Stomach (tissue), 9 donors: ENCODE measurements around the gene GSTA4. TPM values are rescaled to one million over a fixed set of nuclear protein-coding genes. Genes with fewer than 3 reads are reported as not detected.

Source experiments
- DNase-seq, 2 donors: peaks; one replicate each; pipeline versions ENCODE4 v3.0.0 to v3.0.0-alpha.2; 2013 to 2019
- H3K27ac ChIP-seq, 5 donors: fragments of 200-600 bp in 4 of 5; sonication (generic) in 4 of 5; one replicate each; pipeline ENCODE4 v1.5.1; 2013 to 2019; ENCODE audit warnings: mild to moderate bottlenecking in 1 of 5, moderate library complexity in 1 of 5
- H3K27me3 ChIP-seq, 3 donors: fragments of 200-600 bp; sonication (generic); one replicate each; pipeline ENCODE4 v1.5.1; 2017 to 2019; ENCODE audit warnings: mixed run types in 1 of 3
- H3K36me3 ChIP-seq, 4 donors: fragments of 200-600 bp; sonication (generic); 1 replicate in 3 of 4; 2 replicates in 1 of 4; pipeline ENCODE4 v1.5.1; 2016 to 2019
- H3K4me1 ChIP-seq, 4 donors: fragments of 200-600 bp; sonication (generic); one replicate each; pipeline ENCODE4 v1.5.1; 2016 to 2019
- H3K4me3 ChIP-seq, 4 donors: fragments of 200-600 bp; sonication (generic) in 3 of 4; one replicate each; pipeline ENCODE4 v1.5.1; 2016 to 2019; ENCODE audit warnings: mild to moderate bottlenecking in 1 of 4
- H3K9me3 ChIP-seq, 4 donors: fragments of 200-600 bp; sonication (generic); one replicate each; pipeline ENCODE4 v1.5.1; 2016 to 2019
- EP300 ChIP-seq: sonication (generic); formaldehyde crosslinking; IDR thresholded peaks from one replicate; pipeline ENCODE4 v1.6.1; 2017; ENCODE audit warnings: antibody characterized with exemption
- POLR2A ChIP-seq, 4 donors: fragments of 450-650 bp; IDR thresholded peaks; one replicate each; pipeline ENCODE4 v1.6.1; 2016; ENCODE audit warnings: antibody characterized with exemption in 4 of 4, control low read depth in 2 of 4, mild to moderate bottlenecking in 1 of 4, moderate library complexity in 1 of 4
- POLR2AphosphoS5 ChIP-seq, 3 donors: sonication (generic); formaldehyde crosslinking; IDR thresholded peaks; one replicate each; pipeline ENCODE4 v1.6.1; 2016; ENCODE audit warnings: antibody characterized with exemption in 3 of 3
- WGBS, 5 donors: extraction: QIAGEN DNeasy Blood & Tissue Kit in 3 of 5; methylation state at CpG; one replicate each; pipeline versions ENCODE4 v1.1.5 to v1.1.7; 2013 to 2018; 5-methylcytosine and 5-hydroxymethylcytosine counted together
- intact Hi-C: fragments of 100-400 bp; cut with DNase I; formaldehyde crosslinking; loops from one replicate; pipeline ENCODE4 v1.15.1; 2023; ENCODE audit warnings: low total_unique reads
- polyA plus RNA-seq, 3 donors: library from polyadenylated mRNA; stranded (reverse); fragments of 200-250 nt; gene quantifications; one replicate each; pipeline ENCODE4 v1.2.3, GENCODE V29; 2013
- total RNA-seq, 5 donors: library from RNA; depleted of rRNA; stranded (reverse); fragments of >200 nt; gene quantifications; one replicate each; pipeline versions ENCODE4 v1.1.0 to v1.2.3, GENCODE V29; 2014 to 2016
- TF ChIP-seq, protein P1 (sequence below), 7 experiments: fragments of 450-650 bp in 4 of 7; fragments of 200-600 bp in 3 of 7; sonication (generic) in 3 of 7; IDR thresholded peaks; one replicate each; pipeline ENCODE4 v1.5.1; 2016 to 2019; ENCODE audit warnings: antibody characterized with exemption in 7 of 7, control low read depth in 2 of 7, mild to moderate bottlenecking in 1 of 7
- donor health status: healthy with polysubstance abuse.
- donor health status: Bipolar disorder and iron deficiency.
- donor health status: healthy.

GSTA4 gene
- total and polyA plus RNA-seq, 8 donors, result 5.2 to 105 (median 48.7) TPM

DNA sequence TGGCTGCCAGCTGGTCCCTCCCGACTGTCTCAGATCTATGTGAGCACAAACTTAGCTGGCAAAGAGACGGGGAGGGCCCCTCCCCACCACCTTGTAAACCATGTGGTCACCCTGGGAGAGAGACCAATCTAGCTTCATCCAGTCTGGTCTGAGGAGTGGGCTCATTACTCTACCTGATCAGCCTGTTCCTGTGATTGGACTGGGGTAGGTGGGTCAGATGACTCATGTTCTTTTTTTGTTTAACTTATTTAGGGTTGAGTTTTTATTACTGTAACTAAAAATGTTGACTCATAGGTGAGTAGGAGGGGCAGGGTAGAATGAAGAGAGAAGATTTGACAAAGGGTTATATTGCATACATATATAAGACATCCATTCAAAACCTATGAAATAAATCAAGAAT lies 4.7 kb downstream of the GSTA4 start:
- H3K27me3 ChIP-seq, result no peaks in the 10 kb centered on the region
- no peak overlapping the region for H3K4me3 ChIP-seq
- peaks cover 0 to 22% (median 16%) of the 10 kb centered on the region in 4 donors for H3K36me3 ChIP-seq
- H3K9me3 ChIP-seq, result no peaks in the 10 kb centered on the region
- intact Hi-C loops, result no loop called here
- H3K4me1 ChIP-seq, result peaks cover 9 to 44% (median 21%) of the 10 kb centered on the region in 4 donors
- DNase-seq, result peak in 1 of 2 donors; percentile 32
- 63 to 88% (median 71%) methylated on average over 2 of the region's 2 CpGs for WGBS, 5 donors
- no peak for TF ChIP-seq POLR2A (IDR thresholded peaks at IDR 0.05)
- no peak for TF ChIP-seq EP300
- TF ChIP-seq POLR2AphosphoS5 (IDR thresholded peaks at IDR 0.05), result no peak
- TF ChIP-seq, protein P1, sequence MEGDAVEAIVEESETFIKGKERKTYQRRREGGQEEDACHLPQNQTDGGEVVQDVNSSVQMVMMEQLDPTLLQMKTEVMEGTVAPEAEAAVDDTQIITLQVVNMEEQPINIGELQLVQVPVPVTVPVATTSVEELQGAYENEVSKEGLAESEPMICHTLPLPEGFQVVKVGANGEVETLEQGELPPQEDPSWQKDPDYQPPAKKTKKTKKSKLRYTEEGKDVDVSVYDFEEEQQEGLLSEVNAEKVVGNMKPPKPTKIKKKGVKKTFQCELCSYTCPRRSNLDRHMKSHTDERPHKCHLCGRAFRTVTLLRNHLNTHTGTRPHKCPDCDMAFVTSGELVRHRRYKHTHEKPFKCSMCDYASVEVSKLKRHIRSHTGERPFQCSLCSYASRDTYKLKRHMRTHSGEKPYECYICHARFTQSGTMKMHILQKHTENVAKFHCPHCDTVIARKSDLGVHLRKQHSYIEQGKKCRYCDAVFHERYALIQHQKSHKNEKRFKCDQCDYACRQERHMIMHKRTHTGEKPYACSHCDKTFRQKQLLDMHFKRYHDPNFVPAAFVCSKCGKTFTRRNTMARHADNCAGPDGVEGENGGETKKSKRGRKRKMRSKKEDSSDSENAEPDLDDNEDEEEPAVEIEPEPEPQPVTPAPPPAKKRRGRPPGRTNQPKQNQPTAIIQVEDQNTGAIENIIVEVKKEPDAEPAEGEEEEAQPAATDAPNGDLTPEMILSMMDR (IDR thresholded peaks at IDR 0.05), result no peak
- H3K27ac ChIP-seq, result peak overlapping the region in 1 of 5 donors; percentile 44

DNA sequence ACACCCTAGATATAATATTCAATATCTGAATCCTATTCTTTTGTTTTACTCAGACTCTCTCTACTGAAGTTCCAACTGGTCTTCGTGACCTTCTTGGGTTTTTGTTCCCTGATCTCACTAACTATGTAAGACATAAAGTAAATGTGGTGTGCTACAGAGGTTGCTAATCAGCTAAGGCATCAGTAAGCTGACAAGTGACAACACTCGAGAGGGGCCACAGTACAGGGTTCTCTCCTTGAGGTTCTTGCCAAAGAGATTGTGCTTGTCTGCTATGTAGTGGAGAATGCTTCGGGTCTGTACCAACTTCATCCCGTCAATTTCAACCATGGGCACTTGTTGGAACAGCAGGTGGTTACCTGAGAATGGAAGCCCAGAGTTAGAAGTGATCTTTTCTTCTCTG lies 9.9 kb downstream of the GSTA4 start:
- DNase-seq, result no peak
- intact Hi-C loops, result no loop called here
- WGBS, 5 donors, result 82 to 89% (median 87%) methylated on average over 4 of the region's 4 CpGs
- Histone ChIP-seq H3K36me3 (peaks cover 6 to 59% (median 47%) of the 10 kb centered on the region in 4 donors), H3K27ac (no peak overlapping the region), H3K4me1 (peaks cover 0 to 15% (median 13%) of the 10 kb centered on the region in 4 donors), H3K9me3 (no peaks in the 10 kb centered on the region), H3K27me3 (no peaks in the 10 kb centered on the region), H3K4me3 (no peak overlapping the region)
- TF ChIP-seq POLR2A (IDR thresholded peaks at IDR 0.05) (no peak), EP300 (no peak), POLR2AphosphoS5 (IDR thresholded peaks at IDR 0.05) (no peak)
- TF ChIP-seq, protein P1 (IDR thresholded peaks at IDR 0.05), result no peak

DNA sequence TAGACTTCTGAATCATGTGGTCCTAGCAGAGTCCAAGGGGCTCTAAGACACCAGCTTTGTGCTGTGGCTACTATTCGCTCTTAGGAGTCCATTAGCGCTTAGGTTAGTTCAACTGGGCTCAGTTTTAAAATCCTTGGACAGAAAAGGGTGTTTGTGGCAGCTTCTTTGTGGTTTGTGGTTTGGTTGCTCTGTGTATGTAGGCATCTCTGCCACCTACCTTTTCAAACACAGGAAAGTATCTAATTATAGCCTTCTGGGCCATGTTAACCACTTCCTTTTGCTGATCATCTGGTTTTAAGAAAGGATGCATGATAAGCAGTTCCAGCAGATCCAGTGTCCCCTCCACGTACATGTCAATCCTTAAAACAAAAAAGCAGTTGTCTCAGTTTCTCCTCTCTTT lies 10.8 kb downstream of the GSTA4 start:
- TF ChIP-seq POLR2AphosphoS5 (IDR thresholded peaks at IDR 0.05) (no peak), POLR2A (IDR thresholded peaks at IDR 0.05) (no peak), EP300 (no peak)
- TF ChIP-seq, protein P1 (IDR thresholded peaks at IDR 0.05), result no peak
- Histone ChIP-seq H3K27me3 (no peaks in the 10 kb centered on the region), H3K4me1 (peaks cover 0 to 14% (median 13%) of the 10 kb centered on the region in 4 donors), H3K36me3 (peaks cover 6 to 56% (median 46%) of the 10 kb centered on the region in 4 donors), H3K9me3 (no peaks in the 10 kb centered on the region), H3K27ac (no peak overlapping the region), H3K4me3 (no peak overlapping the region)
- intact Hi-C loops, result no loop called here
- DNase-seq, result peak in 1 of 2 donors; percentile 38
- 69 to 91% (median 83%) methylated on average over 3 of the region's 3 CpGs for WGBS, 5 donors

DNA sequence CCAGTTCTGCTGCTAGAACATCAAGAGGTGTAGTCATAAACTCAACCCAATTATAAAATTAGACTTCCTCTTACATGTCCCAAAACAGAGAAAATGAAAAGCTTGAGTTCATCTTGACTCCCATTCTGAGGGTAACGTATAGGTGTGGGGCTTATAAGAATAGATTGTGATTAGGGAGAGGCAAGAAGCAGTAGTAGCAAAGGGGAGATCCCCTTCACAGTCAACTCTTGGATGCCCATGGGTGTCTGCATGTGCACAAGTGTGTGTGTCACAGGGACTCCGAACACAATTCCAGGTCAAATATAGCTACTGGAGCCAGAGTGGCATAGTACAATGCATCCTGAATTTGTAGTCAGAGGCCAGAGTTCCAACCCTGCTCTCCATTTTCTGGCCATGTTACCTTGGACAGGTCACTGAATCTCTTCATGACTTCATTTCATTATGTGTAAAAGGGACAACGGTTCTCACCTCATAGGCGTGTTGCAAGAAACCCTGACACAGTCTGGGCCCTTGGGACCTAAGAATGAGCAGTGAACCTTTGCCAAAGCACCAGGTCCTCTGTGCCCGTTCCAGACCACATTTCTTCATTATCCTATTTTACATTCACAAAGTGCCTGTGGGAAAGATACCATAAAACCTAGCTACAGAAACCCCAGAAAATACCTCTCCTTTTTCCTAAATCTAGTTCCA lies 11.8 kb downstream of the GSTA4 start:
- WGBS, 5 donors, result 92 to 97% (median 96%) methylated on average over 5 of the region's 5 CpGs
- H3K36me3 ChIP-seq, result peaks cover 6 to 51% (median 40%) of the 10 kb centered on the region in 4 donors
- H3K27me3 ChIP-seq, result no peaks in the 10 kb centered on the region
- H3K4me3 ChIP-seq, result no peak overlapping the region
- peak overlapping the region in 1 of 5 donors; percentile 23 for H3K27ac ChIP-seq
- TF ChIP-seq, protein P1 (IDR thresholded peaks at IDR 0.05), result no peak
- intact Hi-C loops, result no loop called here
- no peak for DNase-seq
- peaks cover 0 to 14% (median 13%) of the 10 kb centered on the region in 4 donors for H3K4me1 ChIP-seq
- no peaks in the 10 kb centered on the region for H3K9me3 ChIP-seq
